HL-60 (cell line): ENCODE results near the gene MTFR2.

Experiments
- DNase-seq, 2 experiments: peaks; one replicate each; pipeline ENCODE4 v3.0.0-alpha.2; 2010 to 2020; ENCODE audit warnings: low read depth in 1 of 2, low spot score in 1 of 2
- H3K27ac ChIP-seq: fragments of 250-450 bp; sonication (Bioruptor Pico); replicated peaks from 2 replicates; pipeline ENCODE4 v1.5.1; 2020; ENCODE audit warnings: mild to moderate bottlenecking, moderate library complexity
- H3K27me3 ChIP-seq: fragments of 250-450 bp; sonication (Bioruptor Pico); 2 replicates; pipeline ENCODE4 v1.5.1; 2021; ENCODE audit warnings: mild to moderate bottlenecking, moderate library complexity; ENCODE audit not compliant: insufficient read depth, poor library complexity, severe bottlenecking
- H3K4me3 ChIP-seq: replicated peaks from 2 replicates; pipeline ENCODE4 v1.5.1; 2011; ENCODE audit warnings: mild to moderate bottlenecking, control low read depth, low read length; ENCODE audit not compliant: insufficient read depth
- CTCF ChIP-seq: IDR thresholded peaks from one replicate; pipeline ENCODE4 v1.5.1; 2011; ENCODE audit warnings: low read length, control low read depth, inconsistent platforms; ENCODE audit not compliant: insufficient read depth
- GABPA ChIP-seq: IDR thresholded peaks from 2 replicates; pipeline ENCODE4 v1.6.1; 2012; ENCODE audit warnings: low read depth
- POLR2AphosphoS5 ChIP-seq: IDR thresholded peaks from 2 replicates; pipeline ENCODE4 v1.6.1; 2012; ENCODE audit warnings: low read depth
- REST ChIP-seq: IDR thresholded peaks from 2 replicates; pipeline ENCODE4 v1.6.1; 2012; ENCODE audit warnings: low read depth; ENCODE audit not compliant: insufficient replicate concordance
- SPI1 ChIP-seq: IDR thresholded peaks from 2 replicates; pipeline ENCODE4 v1.6.1; 2012; ENCODE audit warnings: low read depth, mild to moderate bottlenecking, borderline replicate concordance

MTFR2 gene

GRCh38 chr6:136249336-136249735 lies 775 bp downstream of the MTFR2 start:
- Histone ChIP-seq H3K4me3 (peak overlapping the region; percentile 97), H3K27me3 (no peaks in the 10 kb centered on the region), H3K27ac (peak overlapping the region; percentile 80)
- no peak for TF ChIP-seq SPI1
- TF ChIP-seq CTCF = no peak
- no peak for TF ChIP-seq REST
- no peak for TF ChIP-seq POLR2AphosphoS5
- no peak for TF ChIP-seq GABPA
- DNase-seq = no peak

- no peak for DNase-seq
- Histone ChIP-seq H3K27me3 (no peaks in the 10 kb centered on the region), H3K27ac (no peak overlapping the region), H3K4me3 (no peak overlapping the region)
- TF ChIP-seq SPI1 (no peak), REST (no peak), GABPA (no peak), POLR2AphosphoS5 (no peak), CTCF (no peak)
Measured at GRCh38 chr6:136244061-136244616, 6.0 kb downstream of the MTFR2 start.

GRCh38 chr6:136236466-136237293 lies 13.4 kb downstream of the MTFR2 start:
- H3K27ac ChIP-seq = no peak overlapping the region
- TF ChIP-seq SPI1 (no peak), POLR2AphosphoS5 (no peak), CTCF (no peak), REST (no peak), GABPA (no peak)
- no peaks in the 10 kb centered on the region for H3K27me3 ChIP-seq
- no peak overlapping the region for H3K4me3 ChIP-seq
- DNase-seq = no peak
